Stomach (tissue), 9 donors: ENCODE results near the gene ZNF827. TPM values are rescaled to one million over a fixed set of nuclear protein-coding genes. Genes with fewer than 3 reads are reported as not detected.

Experiments
- DNase-seq, 2 donors: peaks; one replicate each; pipeline versions ENCODE4 v3.0.0 to v3.0.0-alpha.2; 2013 to 2019
- H3K27ac ChIP-seq, 5 donors: fragments of 200-600 bp in 4 of 5; sonication (generic) in 4 of 5; one replicate each; pipeline ENCODE4 v1.5.1; 2013 to 2019; ENCODE audit warnings: mild to moderate bottlenecking in 1 of 5, moderate library complexity in 1 of 5
- H3K27me3 ChIP-seq, 3 donors: fragments of 200-600 bp; sonication (generic); one replicate each; pipeline ENCODE4 v1.5.1; 2017 to 2019; ENCODE audit warnings: mixed run types in 1 of 3
- H3K36me3 ChIP-seq, 4 donors: fragments of 200-600 bp; sonication (generic); 1 replicate in 3 of 4; 2 replicates in 1 of 4; pipeline ENCODE4 v1.5.1; 2016 to 2019
- H3K4me1 ChIP-seq, 4 donors: fragments of 200-600 bp; sonication (generic); one replicate each; pipeline ENCODE4 v1.5.1; 2016 to 2019
- H3K4me3 ChIP-seq, 4 donors: fragments of 200-600 bp; sonication (generic) in 3 of 4; one replicate each; pipeline ENCODE4 v1.5.1; 2016 to 2019; ENCODE audit warnings: mild to moderate bottlenecking in 1 of 4
- H3K9me3 ChIP-seq, 4 donors: fragments of 200-600 bp; sonication (generic); one replicate each; pipeline ENCODE4 v1.5.1; 2016 to 2019
- CTCF ChIP-seq, 7 experiments: fragments of 450-650 bp in 4 of 7; fragments of 200-600 bp in 3 of 7; sonication (generic) in 3 of 7; IDR thresholded peaks; one replicate each; pipeline ENCODE4 v1.5.1; 2016 to 2019; ENCODE audit warnings: antibody characterized with exemption in 7 of 7, control low read depth in 2 of 7, mild to moderate bottlenecking in 1 of 7
- EP300 ChIP-seq: sonication (generic); formaldehyde crosslinking; IDR thresholded peaks from one replicate; pipeline ENCODE4 v1.6.1; 2017; ENCODE audit warnings: antibody characterized with exemption
- POLR2A ChIP-seq, 4 donors: fragments of 450-650 bp; IDR thresholded peaks; one replicate each; pipeline ENCODE4 v1.6.1; 2016; ENCODE audit warnings: antibody characterized with exemption in 4 of 4, control low read depth in 2 of 4, mild to moderate bottlenecking in 1 of 4, moderate library complexity in 1 of 4
- POLR2AphosphoS5 ChIP-seq, 3 donors: sonication (generic); formaldehyde crosslinking; IDR thresholded peaks; one replicate each; pipeline ENCODE4 v1.6.1; 2016; ENCODE audit warnings: antibody characterized with exemption in 3 of 3
- WGBS, 5 donors: extraction: QIAGEN DNeasy Blood & Tissue Kit in 3 of 5; methylation state at CpG; one replicate each; pipeline versions ENCODE4 v1.1.5 to v1.1.7; 2013 to 2018; 5-methylcytosine and 5-hydroxymethylcytosine counted together
- intact Hi-C: fragments of 100-400 bp; cut with DNase I; formaldehyde crosslinking; loops from one replicate; pipeline ENCODE4 v1.15.1; 2023; ENCODE audit warnings: low total_unique reads
- polyA plus RNA-seq, 3 donors: library from polyadenylated mRNA; stranded (reverse); fragments of 200-250 nt; gene quantifications; one replicate each; pipeline ENCODE4 v1.2.3, GENCODE V29; 2013
- total RNA-seq, 5 donors: library from RNA; depleted of rRNA; stranded (reverse); fragments of >200 nt; gene quantifications; one replicate each; pipeline versions ENCODE4 v1.1.0 to v1.2.3, GENCODE V29; 2014 to 2016
- donor health status: healthy with polysubstance abuse.
- donor health status: Bipolar disorder and iron deficiency.
- donor health status: healthy.

The ZNF827 gene
- total and polyA plus RNA-seq, 8 donors = 1.7 to 109 (median 13.5) TPM

GRCh38 chr4:145904413-145905177 lies 34.0 kb downstream of the ZNF827 start:
- H3K4me3 ChIP-seq = no peak overlapping the region
- no peak for DNase-seq
- no peaks in the 10 kb centered on the region for H3K27me3 ChIP-seq
- peaks cover 0 to 26% (median 7%) of the 10 kb centered on the region in 4 donors for H3K4me1 ChIP-seq
- no peak overlapping the region for H3K27ac ChIP-seq
- 81 to 89% (median 85%) methylated on average over 7 of the region's 7 CpGs for WGBS, 5 donors
- intact Hi-C loops = no loop called here
- H3K36me3 ChIP-seq = peaks cover 0 to 22% (median 19%) of the 10 kb centered on the region in 4 donors
- H3K9me3 ChIP-seq = no peaks in the 10 kb centered on the region
- no peak for TF ChIP-seq POLR2AphosphoS5 (IDR thresholded peaks at IDR 0.05)
- TF ChIP-seq CTCF (IDR thresholded peaks at IDR 0.05) = no peak
- TF ChIP-seq EP300 = no peak
- no peak for TF ChIP-seq POLR2A (IDR thresholded peaks at IDR 0.05)

- 87 to 96% (median 94%) methylated on average over 13 of the region's 13 CpGs for WGBS, 5 donors
Observed at GRCh38 chr4:145902522-145902921, 36.1 kb downstream of the ZNF827 start.

GRCh38 chr4:145899886-145900460 lies 38.6 kb downstream of the ZNF827 start:
- Histone ChIP-seq H3K9me3 (no peaks in the 10 kb centered on the region), H3K4me3 (no peak overlapping the region), H3K27me3 (no peaks in the 10 kb centered on the region), H3K27ac (no peak overlapping the region), H3K36me3 (peaks cover 0 to 22% (median 19%) of the 10 kb centered on the region in 4 donors), H3K4me1 (peaks cover 0 to 8% (median 3%) of the 10 kb centered on the region in 4 donors)
- 43 to 53% (median 47%) methylated on average over 4 of the region's 4 CpGs for WGBS, 5 donors
- intact Hi-C loops = no loop called here
- DNase-seq = no peak
- TF ChIP-seq CTCF (IDR thresholded peaks at IDR 0.05) (no peak), POLR2A (IDR thresholded peaks at IDR 0.05) (no peak), POLR2AphosphoS5 (IDR thresholded peaks at IDR 0.05) (no peak), EP300 (no peak)

More at GRCh38 chr4:145902522-145902921, 36.1 kb downstream of the ZNF827 start:
- intact Hi-C loops = no loop called here
- Histone ChIP-seq H3K4me3 (no peak overlapping the region), H3K27me3 (no peaks in the 10 kb centered on the region), H3K4me1 (peaks cover 0 to 14% (median 7%) of the 10 kb centered on the region in 4 donors), H3K9me3 (no peaks in the 10 kb centered on the region), H3K36me3 (peaks cover 0 to 22% (median 19%) of the 10 kb centered on the region in 4 donors), H3K27ac (no peak overlapping the region)
- DNase-seq = no peak
- TF ChIP-seq EP300 = no peak
- TF ChIP-seq POLR2A (IDR thresholded peaks at IDR 0.05) = no peak
- no peak for TF ChIP-seq POLR2AphosphoS5 (IDR thresholded peaks at IDR 0.05)
- no peak for TF ChIP-seq CTCF (IDR thresholded peaks at IDR 0.05)

GRCh38 chr4:145898926-145899531 lies 39.6 kb downstream of the ZNF827 start:
- 78 to 83% (median 80%) methylated on average over 5 of the region's 5 CpGs for WGBS, 5 donors
- DNase-seq = no peak

More at GRCh38 chr4:145898926-145899531, 39.6 kb downstream of the ZNF827 start:
- no peaks in the 10 kb centered on the region for H3K9me3 ChIP-seq
- peaks cover 0 to 22% (median 19%) of the 10 kb centered on the region in 4 donors for H3K36me3 ChIP-seq
- H3K4me1 ChIP-seq = peaks cover 0 to 5% (median 2%) of the 10 kb centered on the region in 4 donors
- intact Hi-C loops = no loop called here
- no peak overlapping the region for H3K4me3 ChIP-seq
- H3K27me3 ChIP-seq = no peaks in the 10 kb centered on the region
- TF ChIP-seq EP300 (no peak), POLR2AphosphoS5 (IDR thresholded peaks at IDR 0.05) (no peak), POLR2A (IDR thresholded peaks at IDR 0.05) (no peak)
- no peak overlapping the region for H3K27ac ChIP-seq
